CD4-positive, alpha-beta T cell treated with Interleukin-4 for 4 hours (primary cell): ENCODE measurements around the gene YJEFN3.

Source experiments
- DNase-seq: peaks from one replicate; pipeline ENCODE4 v3.0.0-alpha.2; 2020

The YJEFN3 gene

GRCh38 chr19:19528721-19529490 is at the start of gene YJEFN3:
Gene YJEFN3 (plus strand): TSS chr19:19528911. CDS start chr19:19528933, 22 bp downstream.
- no peak for DNase-seq

GRCh38 chr19:19480688-19481087 is 48.0 kb upstream of the YJEFN3 start:
- DNase-seq: no peak

- no peak for DNase-seq
Measured at GRCh38 chr19:19482809-19483596, 45.7 kb upstream of the YJEFN3 start.

- DNase-seq: no peak
Measured at GRCh38 chr19:19485161-19485997, 43.3 kb upstream of the YJEFN3 start.

- DNase-seq: no peak
Measured at GRCh38 chr19:19485998-19486290, 42.8 kb upstream of the YJEFN3 start.

- DNase-seq: no peak
Measured at GRCh38 chr19:19486343-19487076, 42.2 kb upstream of the YJEFN3 start.

- no peak for DNase-seq
Measured at GRCh38 chr19:19487077-19487949, 41.4 kb upstream of the YJEFN3 start.

GRCh38 chr19:19487950-19488874 is 40.5 kb upstream of the YJEFN3 start:
- no peak for DNase-seq

- peak; percentile 97 for DNase-seq
Measured at GRCh38 chr19:19488875-19489690, 39.6 kb upstream of the YJEFN3 start.

GRCh38 chr19:19489804-19490204 is 38.9 kb upstream of the YJEFN3 start:
- DNase-seq: no peak

GRCh38 chr19:19490214-19490968 is 38.3 kb upstream of the YJEFN3 start:
- peak; percentile 83 for DNase-seq

GRCh38 chr19:19491321-19492025 is 37.2 kb upstream of the YJEFN3 start:
- no peak for DNase-seq

GRCh38 chr19:19492026-19492610 is 36.6 kb upstream of the YJEFN3 start:
- no peak for DNase-seq

- DNase-seq: no peak
Measured at GRCh38 chr19:19493841-19494546, 34.7 kb upstream of the YJEFN3 start.

- no peak for DNase-seq
Measured at GRCh38 chr19:19495614-19496603, 32.8 kb upstream of the YJEFN3 start.
